Kidney tubule cell (primary cell): ENCODE results near the gene LRRC75A.
"Not testable (repeated sequence)": the region's sequence is repeated elsewhere in the genome, so short reads cannot be mapped to it uniquely, and the experiment has no call there.

Experiments
- DNase-seq: peaks from one replicate; pipeline ENCODE4 v3.0.0-alpha.2; 2018; ENCODE audit warnings: low spot score

Gene LRRC75A

GRCh38 chr17:16398270-16399267 lies 93.4 kb downstream of the LRRC75A start:
- peak; percentile 38 for DNase-seq

GRCh38 chr17:16396693-16397092 lies 95.3 kb downstream of the LRRC75A start:
- DNase-seq: not testable (repeated sequence)

DNA sequence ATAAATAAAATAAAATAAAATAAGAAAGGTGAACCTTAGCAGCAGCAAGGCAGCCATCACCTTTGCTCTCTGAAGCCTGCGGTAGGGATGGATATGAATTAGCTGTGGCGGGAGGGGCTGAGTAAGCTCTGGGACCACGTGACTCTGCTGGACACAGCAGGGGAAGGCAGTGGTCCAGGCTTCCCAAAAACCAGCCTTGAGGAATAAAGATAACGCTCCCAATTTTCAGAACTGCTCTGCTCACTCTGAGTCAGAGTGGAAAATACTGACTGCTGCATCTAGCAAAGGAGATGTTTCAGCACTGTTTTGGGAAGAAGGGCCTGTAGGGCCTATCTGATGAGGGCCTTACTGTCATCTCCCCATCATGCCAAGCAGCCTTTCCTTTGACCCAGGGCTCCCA lies 96.1 kb downstream of the LRRC75A start:
- DNase-seq: not testable (repeated sequence)

DNA sequence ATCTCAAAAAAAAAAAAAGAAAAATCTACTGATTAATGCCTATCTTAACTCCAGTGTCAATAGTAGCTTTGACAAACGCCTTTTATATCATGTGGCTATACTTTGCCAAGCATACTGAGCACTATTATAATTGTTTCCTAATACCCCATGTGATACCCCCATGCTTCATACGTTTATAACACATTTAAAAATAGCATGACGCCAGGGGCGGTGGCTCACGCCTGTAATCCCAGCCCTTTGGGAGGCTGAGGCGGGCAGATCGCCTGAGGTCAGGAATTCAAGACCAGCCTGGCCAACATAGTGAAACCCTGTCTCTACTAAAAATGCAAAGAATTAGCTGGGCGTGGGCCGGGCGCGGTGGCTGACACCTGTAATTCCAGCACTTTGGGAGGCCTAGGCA lies 99.5 kb downstream of the LRRC75A start:
- DNase-seq: not testable (repeated sequence)
